Skeletal muscle satellite cell (primary cell): ENCODE results near the gene MAP2K5.

Source experiments
- H3K27me3 ChIP-seq: 2 replicates; pipeline ENCODE4 v1.7.0; 2013; ENCODE audit warnings: low read length; ENCODE audit not compliant: control insufficient read depth, insufficient read depth
- H3K36me3 ChIP-seq: 2 replicates; pipeline ENCODE4 v1.7.0; 2013; ENCODE audit warnings: mild to moderate bottlenecking, control low read depth, low read length; ENCODE audit not compliant: insufficient read depth
- H3K4me1 ChIP-seq: 2 replicates; pipeline ENCODE4 v1.7.0; 2013; ENCODE audit warnings: low read length; ENCODE audit not compliant: control insufficient read depth, insufficient read depth
- H3K4me2 ChIP-seq: 2 replicates; pipeline ENCODE4 v1.7.0; 2013; ENCODE audit warnings: mild to moderate bottlenecking, low read length
- H3K4me3 ChIP-seq: 2 replicates; pipeline ENCODE4 v1.7.0; 2013; ENCODE audit warnings: low read length
- H3K9ac ChIP-seq: 2 replicates; pipeline ENCODE4 v1.7.0; 2013; ENCODE audit warnings: mild to moderate bottlenecking, low read depth, low read length, moderate library complexity
- H3K9me3 ChIP-seq: replicated peaks from 2 replicates; pipeline ENCODE4 v1.7.0; 2013; ENCODE audit warnings: mild to moderate bottlenecking, control low read depth, low read length

MAP2K5 gene

GRCh38 chr15:67794832-67795574 lies 252.5 kb downstream of the MAP2K5 start:
- Histone ChIP-seq H3K4me2 (no peak overlapping the region), H3K4me3 (no peak overlapping the region)

GRCh38 chr15:67796196-67797127 lies 254.0 kb downstream of the MAP2K5 start:
- H3K9ac ChIP-seq = no peak overlapping the region
- H3K36me3 ChIP-seq = no peaks in the 10 kb centered on the region
- no peaks in the 10 kb centered on the region for H3K27me3 ChIP-seq
- peaks cover 3% of the 10 kb centered on the region for H3K9me3 ChIP-seq
- no peaks in the 10 kb centered on the region for H3K4me1 ChIP-seq
- no peak overlapping the region for H3K4me3 ChIP-seq
- no peak overlapping the region for H3K4me2 ChIP-seq

More at GRCh38 chr15:67794832-67795574, 252.5 kb downstream of the MAP2K5 start:
- Histone ChIP-seq H3K27me3 (no peaks in the 10 kb centered on the region), H3K36me3 (no peaks in the 10 kb centered on the region), H3K9ac (no peak overlapping the region), H3K4me1 (no peaks in the 10 kb centered on the region), H3K9me3 (peaks cover 3% of the 10 kb centered on the region)

GRCh38 chr15:67799801-67800205 lies 257.3 kb downstream of the MAP2K5 start:
- Histone ChIP-seq H3K36me3 (no peaks in the 10 kb centered on the region), H3K27me3 (no peaks in the 10 kb centered on the region), H3K9me3 (peaks cover 1% of the 10 kb centered on the region), H3K4me1 (no peaks in the 10 kb centered on the region), H3K4me2 (no peak overlapping the region), H3K4me3 (no peak overlapping the region), H3K9ac (no peak overlapping the region)

- Histone ChIP-seq H3K4me1 (no peaks in the 10 kb centered on the region), H3K9ac (no peak overlapping the region), H3K27me3 (no peaks in the 10 kb centered on the region), H3K9me3 (no peaks in the 10 kb centered on the region), H3K36me3 (no peaks in the 10 kb centered on the region), H3K4me2 (no peak overlapping the region), H3K4me3 (no peak overlapping the region)
Measured at GRCh38 chr15:67801142-67801541, 258.6 kb downstream of the MAP2K5 start.

- H3K9ac ChIP-seq = no peak overlapping the region
- H3K36me3 ChIP-seq = no peaks in the 10 kb centered on the region
- H3K4me2 ChIP-seq = no peak overlapping the region
- no peaks in the 10 kb centered on the region for H3K27me3 ChIP-seq
- H3K4me3 ChIP-seq = no peak overlapping the region
- no peaks in the 10 kb centered on the region for H3K9me3 ChIP-seq
- no peaks in the 10 kb centered on the region for H3K4me1 ChIP-seq
Measured at GRCh38 chr15:67801926-67802914, 259.7 kb downstream of the MAP2K5 start.

GRCh38 chr15:67803299-67803698 lies 260.8 kb downstream of the MAP2K5 start:
- H3K9me3 ChIP-seq = no peaks in the 10 kb centered on the region
- no peak overlapping the region for H3K4me2 ChIP-seq
- H3K9ac ChIP-seq = no peak overlapping the region
- no peaks in the 10 kb centered on the region for H3K27me3 ChIP-seq
- no peaks in the 10 kb centered on the region for H3K4me1 ChIP-seq
- no peak overlapping the region for H3K4me3 ChIP-seq
- H3K36me3 ChIP-seq = no peaks in the 10 kb centered on the region

GRCh38 chr15:67803996-67804843 lies 261.7 kb downstream of the MAP2K5 start:
- Histone ChIP-seq H3K4me2 (no peak overlapping the region), H3K4me3 (no peak overlapping the region), H3K9me3 (no peaks in the 10 kb centered on the region), H3K4me1 (no peaks in the 10 kb centered on the region), H3K27me3 (no peaks in the 10 kb centered on the region), H3K36me3 (no peaks in the 10 kb centered on the region), H3K9ac (no peak overlapping the region)

GRCh38 chr15:67805008-67805665 lies 262.6 kb downstream of the MAP2K5 start:
- H3K4me2 ChIP-seq = no peak overlapping the region
- H3K36me3 ChIP-seq = no peaks in the 10 kb centered on the region
- no peak overlapping the region for H3K9ac ChIP-seq

GRCh38 chr15:67805666-67806516 lies 263.4 kb downstream of the MAP2K5 start:
- H3K9ac ChIP-seq = no peak overlapping the region
- no peak overlapping the region for H3K4me3 ChIP-seq
- H3K36me3 ChIP-seq = no peaks in the 10 kb centered on the region
- no peaks in the 10 kb centered on the region for H3K27me3 ChIP-seq
- H3K4me1 ChIP-seq = no peaks in the 10 kb centered on the region
- H3K9me3 ChIP-seq = no peaks in the 10 kb centered on the region
- no peak overlapping the region for H3K4me2 ChIP-seq

More at GRCh38 chr15:67805008-67805665, 262.6 kb downstream of the MAP2K5 start:
- no peaks in the 10 kb centered on the region for H3K4me1 ChIP-seq
- no peaks in the 10 kb centered on the region for H3K9me3 ChIP-seq
- H3K4me3 ChIP-seq = no peak overlapping the region
- no peaks in the 10 kb centered on the region for H3K27me3 ChIP-seq
